ENCODE measurements around the gene TRIM62. TPM values are rescaled to one million over a fixed set of nuclear protein-coding genes. Genes with fewer than 3 reads are reported as not detected.

The TRIM62 gene
- total RNA-seq, 4 donors from 2014 or later = 25.8 to 32.0 (median 29.9) TPM

- intact Hi-C loops (cut with DNase I; ENCODE audit: low total_unique reads) = no loop called here
- no peak for DNase-seq (ENCODE audit: low spot score in 2 of 2)
- WGBS, 2 donors = 49 to 57% methylated on average over 24 of the region's 25 CpGs
- no peak for TF ChIP-seq POLR2A (IDR thresholded peaks at IDR 0.05)
- no peak for TF ChIP-seq CTCF (IDR thresholded peaks at IDR 0.05)
- no peak overlapping the region for H3K4me3 ChIP-seq (ENCODE audit: low read depth, poor library complexity, severe bottlenecking)
These were observed 20.7 kb downstream of the TRIM62 start for GRCh38 chr1:33161061-33161681.

GRCh38 chr1:33159577-33159976, 22.3 kb downstream of the TRIM62 start:
- intact Hi-C loops (cut with DNase I; ENCODE audit: low total_unique reads) = no loop called here
- H3K4me3 ChIP-seq (ENCODE audit: low read depth, poor library complexity, severe bottlenecking) = no peak overlapping the region
- 96% methylated on average over 19 to 26 of the region's 26 CpGs for WGBS, 2 donors
- no peak for DNase-seq (ENCODE audit: low spot score in 2 of 2)
- no peak for TF ChIP-seq POLR2A (IDR thresholded peaks at IDR 0.05)
- TF ChIP-seq CTCF (IDR thresholded peaks at IDR 0.05) = no peak

DNA sequence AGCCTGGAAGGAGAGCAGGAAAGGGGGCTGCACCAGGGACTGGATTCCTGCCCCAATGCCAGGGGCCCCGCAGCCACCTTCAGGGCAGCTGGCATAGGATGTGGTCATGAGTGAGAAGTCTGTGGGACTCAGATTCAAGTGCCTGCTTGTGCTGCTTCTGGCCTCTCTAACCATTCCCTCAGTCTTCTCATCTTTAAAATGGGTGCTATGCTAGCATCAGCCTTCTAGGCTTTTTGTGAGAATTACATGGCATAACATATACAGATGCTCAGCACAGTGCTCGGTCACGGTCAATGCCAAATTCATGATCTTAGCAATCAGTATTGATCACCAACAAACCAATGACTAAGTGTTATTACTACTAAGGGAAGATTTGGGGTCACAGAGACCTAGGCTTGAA, 23.5 kb downstream of the TRIM62 start:
- 98 to 99% methylated on average over 3 of the region's 3 CpGs for WGBS, 2 donors
- intact Hi-C loops (cut with DNase I; ENCODE audit: low total_unique reads) = no loop called here
- no peak overlapping the region for H3K4me3 ChIP-seq (ENCODE audit: low read depth, poor library complexity, severe bottlenecking)
- TF ChIP-seq CTCF (IDR thresholded peaks at IDR 0.05) (no peak), POLR2A (IDR thresholded peaks at IDR 0.05) (no peak)
- DNase-seq (ENCODE audit: low spot score in 2 of 2) = no peak

GRCh38 chr1:33157131-33157530, 24.7 kb downstream of the TRIM62 start:
- 95 to 97% methylated on average over 4 of the region's 4 CpGs for WGBS, 2 donors
- TF ChIP-seq CTCF (IDR thresholded peaks at IDR 0.05) (no peak), POLR2A (IDR thresholded peaks at IDR 0.05) (no peak)
- intact Hi-C loops (cut with DNase I; ENCODE audit: low total_unique reads) = no loop called here

GRCh38 chr1:33155877-33156538, 25.8 kb downstream of the TRIM62 start:
- no peak for DNase-seq (ENCODE audit: low spot score in 2 of 2)
- 70 to 74% methylated on average over 4 of the region's 4 CpGs for WGBS, 2 donors
- H3K4me3 ChIP-seq (ENCODE audit: low read depth, poor library complexity, severe bottlenecking) = no peak overlapping the region
- intact Hi-C loops (cut with DNase I; ENCODE audit: low total_unique reads) = no loop called here
- no peak for TF ChIP-seq POLR2A (IDR thresholded peaks at IDR 0.05)
- TF ChIP-seq CTCF (IDR thresholded peaks at IDR 0.05) = no peak

More at GRCh38 chr1:33157131-33157530, 24.7 kb downstream of the TRIM62 start:
- DNase-seq (ENCODE audit: low spot score in 2 of 2) = no peak
- no peak overlapping the region for H3K4me3 ChIP-seq (ENCODE audit: low read depth, poor library complexity, severe bottlenecking)
